Ascending aorta (tissue), 2 donors: ENCODE data around the gene UNC5C. TPM values are rescaled to one million over a fixed set of nuclear protein-coding genes. Genes with fewer than 3 reads are reported as not detected.

ENCODE experiments used
- DNase-seq, 2 donors: peaks; one replicate each; pipeline ENCODE4 v3.0.0-alpha.2; 2019; ENCODE audit warnings: low spot score in 2 of 2
- H3K27ac ChIP-seq, 2 donors: fragments of 200-600 bp; sonication (generic); one replicate each; pipeline ENCODE4 v1.5.1; 2016 to 2017; ENCODE audit warnings: mild to moderate bottlenecking in 1 of 2
- H3K27me3 ChIP-seq: fragments of 200-600 bp; sonication (generic); one replicate; pipeline ENCODE4 v1.5.1; 2017
- H3K36me3 ChIP-seq, 2 donors: fragments of 200-600 bp; sonication (generic); one replicate each; pipeline ENCODE4 v1.5.1; 2016
- H3K4me1 ChIP-seq, 2 donors: fragments of 200-600 bp; sonication (generic); one replicate each; pipeline ENCODE4 v1.5.1; 2016 to 2017; ENCODE audit warnings: mild to moderate bottlenecking in 1 of 2
- H3K4me3 ChIP-seq, 2 donors: fragments of 200-600 bp; sonication (generic); one replicate each; pipeline ENCODE4 v1.5.1; 2016 to 2017; ENCODE audit warnings: mild to moderate bottlenecking in 1 of 2
- H3K9me3 ChIP-seq, 2 donors: fragments of 200-600 bp; sonication (generic); one replicate each; pipeline ENCODE4 v1.5.1; 2016
- intact Hi-C: fragments of 100-400 bp; cut with DNase I; formaldehyde crosslinking; loops from one replicate; pipeline ENCODE4 v1.15.1; 2023
- total RNA-seq: library from RNA; depleted of rRNA; stranded (reverse); fragments of >200 nt; gene quantifications from one replicate; pipeline ENCODE4 v1.1.0, GENCODE V29; 2016
- TF ChIP-seq, protein P1 (sequence below), 3 experiments: fragments of 200-600 bp in 2 of 3; fragments of 450-650 bp in 1 of 3; sonication (generic) in 2 of 3; IDR thresholded peaks; one replicate each; pipeline ENCODE4 v1.5.1; 2016 to 2019; ENCODE audit warnings: antibody characterized with exemption in 3 of 3, mild to moderate bottlenecking in 1 of 3, moderate library complexity in 1 of 3

UNC5C gene
- total RNA-seq, 1 donor from 2014 or later: 13.3 TPM

DNA sequence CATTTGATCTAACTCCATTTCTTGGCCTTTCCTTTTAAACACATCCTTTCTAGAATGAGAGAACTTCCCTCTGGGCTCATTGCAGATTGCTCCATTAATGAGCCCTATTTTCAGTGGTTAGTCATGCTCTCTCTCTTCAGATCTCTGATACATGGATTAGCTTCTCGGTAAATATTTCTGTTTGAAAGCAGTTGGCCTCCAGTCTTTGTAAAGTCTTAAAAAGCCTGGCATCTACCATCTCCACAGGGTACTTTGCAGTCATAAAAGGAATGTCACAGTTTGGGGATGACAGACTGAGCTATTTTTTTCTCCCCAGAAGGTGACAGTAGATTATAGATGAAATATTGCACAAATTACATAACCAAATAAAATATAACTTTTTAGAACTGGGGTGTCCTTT is 72.7 kb downstream of the UNC5C start:
- DNase-seq: no peak
- Histone ChIP-seq H3K27me3 (no peaks in the 10 kb centered on the region), H3K4me1 (no peaks in the 10 kb centered on the region), H3K4me3 (no peak overlapping the region), H3K36me3 (no peaks in the 10 kb centered on the region), H3K27ac (no peak overlapping the region), H3K9me3 (no peaks in the 10 kb centered on the region)
- TF ChIP-seq, protein P1, sequence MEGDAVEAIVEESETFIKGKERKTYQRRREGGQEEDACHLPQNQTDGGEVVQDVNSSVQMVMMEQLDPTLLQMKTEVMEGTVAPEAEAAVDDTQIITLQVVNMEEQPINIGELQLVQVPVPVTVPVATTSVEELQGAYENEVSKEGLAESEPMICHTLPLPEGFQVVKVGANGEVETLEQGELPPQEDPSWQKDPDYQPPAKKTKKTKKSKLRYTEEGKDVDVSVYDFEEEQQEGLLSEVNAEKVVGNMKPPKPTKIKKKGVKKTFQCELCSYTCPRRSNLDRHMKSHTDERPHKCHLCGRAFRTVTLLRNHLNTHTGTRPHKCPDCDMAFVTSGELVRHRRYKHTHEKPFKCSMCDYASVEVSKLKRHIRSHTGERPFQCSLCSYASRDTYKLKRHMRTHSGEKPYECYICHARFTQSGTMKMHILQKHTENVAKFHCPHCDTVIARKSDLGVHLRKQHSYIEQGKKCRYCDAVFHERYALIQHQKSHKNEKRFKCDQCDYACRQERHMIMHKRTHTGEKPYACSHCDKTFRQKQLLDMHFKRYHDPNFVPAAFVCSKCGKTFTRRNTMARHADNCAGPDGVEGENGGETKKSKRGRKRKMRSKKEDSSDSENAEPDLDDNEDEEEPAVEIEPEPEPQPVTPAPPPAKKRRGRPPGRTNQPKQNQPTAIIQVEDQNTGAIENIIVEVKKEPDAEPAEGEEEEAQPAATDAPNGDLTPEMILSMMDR (IDR thresholded peaks at IDR 0.05): no peak
- intact Hi-C loops: no loop called here

DNA sequence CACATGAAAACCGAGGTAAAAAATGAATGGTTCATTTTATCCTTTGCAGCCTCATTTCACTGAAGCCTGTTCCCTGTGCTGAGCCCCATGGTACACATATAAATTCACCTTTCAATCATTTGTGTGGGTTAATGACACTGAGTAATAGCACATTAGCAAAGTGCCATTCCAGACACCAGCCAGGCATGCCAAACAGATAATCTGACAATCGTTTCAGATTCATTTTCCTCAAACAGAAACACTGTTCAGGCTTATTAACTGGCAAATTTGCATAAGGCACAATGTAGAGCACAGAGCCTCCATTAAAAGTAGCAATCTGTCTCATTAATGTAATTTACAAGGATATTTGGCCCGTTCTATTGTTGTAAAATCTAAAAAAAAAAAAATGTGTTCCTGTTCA is 76.2 kb downstream of the UNC5C start:
- Histone ChIP-seq H3K27ac (no peak overlapping the region), H3K4me3 (no peak overlapping the region), H3K36me3 (no peaks in the 10 kb centered on the region), H3K9me3 (no peaks in the 10 kb centered on the region), H3K27me3 (no peaks in the 10 kb centered on the region), H3K4me1 (no peaks in the 10 kb centered on the region)
- TF ChIP-seq, protein P1 (IDR thresholded peaks at IDR 0.05): no peak
- intact Hi-C loops: no loop called here
- no peak for DNase-seq

DNA sequence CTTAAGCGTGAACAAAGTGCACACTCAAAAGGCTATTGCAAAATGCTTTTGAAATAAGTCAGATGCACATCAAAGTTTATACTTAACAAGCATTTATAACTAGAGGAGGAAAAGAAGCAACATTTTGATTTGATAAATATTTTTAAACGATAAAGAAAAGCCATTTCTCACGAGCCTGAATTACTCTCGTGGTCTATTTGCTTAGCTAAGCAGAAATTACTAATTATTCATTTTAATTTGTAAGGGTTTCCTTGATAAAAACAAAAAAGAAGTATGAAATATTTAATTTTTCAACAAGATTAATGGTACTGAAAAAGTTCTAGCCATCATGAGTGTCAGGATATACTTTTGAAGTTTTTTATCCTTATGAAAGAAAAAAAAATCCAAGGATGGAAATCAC is 78.2 kb downstream of the UNC5C start:
- H3K9me3 ChIP-seq: no peaks in the 10 kb centered on the region
- TF ChIP-seq, protein P1 (IDR thresholded peaks at IDR 0.05): no peak
- no peaks in the 10 kb centered on the region for H3K36me3 ChIP-seq
- H3K4me1 ChIP-seq: no peaks in the 10 kb centered on the region
- H3K27ac ChIP-seq: no peak overlapping the region
- no peaks in the 10 kb centered on the region for H3K27me3 ChIP-seq
- no peak for DNase-seq
- no peak overlapping the region for H3K4me3 ChIP-seq
- intact Hi-C loops: no loop called here

DNA sequence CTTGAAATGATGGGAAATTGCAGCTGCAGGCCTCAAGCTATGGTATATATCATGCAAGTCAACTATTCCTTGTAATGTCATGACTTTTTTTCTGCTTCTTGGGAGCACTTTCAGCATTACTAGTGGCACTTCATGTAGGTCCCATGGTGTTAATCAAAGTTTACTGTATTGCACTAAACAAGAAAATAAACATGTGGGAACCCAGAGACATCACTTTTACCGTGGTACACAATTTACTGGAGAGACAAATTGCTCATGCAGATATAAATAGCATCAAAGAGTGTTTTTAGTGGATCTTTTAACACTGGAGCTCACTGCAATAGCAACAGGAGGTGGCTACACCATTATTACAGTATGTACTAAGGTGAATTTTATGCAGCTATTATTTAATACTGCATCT is 79.2 kb downstream of the UNC5C start:
- no peaks in the 10 kb centered on the region for H3K27me3 ChIP-seq
- TF ChIP-seq, protein P1 (IDR thresholded peaks at IDR 0.05): no peak

DNA sequence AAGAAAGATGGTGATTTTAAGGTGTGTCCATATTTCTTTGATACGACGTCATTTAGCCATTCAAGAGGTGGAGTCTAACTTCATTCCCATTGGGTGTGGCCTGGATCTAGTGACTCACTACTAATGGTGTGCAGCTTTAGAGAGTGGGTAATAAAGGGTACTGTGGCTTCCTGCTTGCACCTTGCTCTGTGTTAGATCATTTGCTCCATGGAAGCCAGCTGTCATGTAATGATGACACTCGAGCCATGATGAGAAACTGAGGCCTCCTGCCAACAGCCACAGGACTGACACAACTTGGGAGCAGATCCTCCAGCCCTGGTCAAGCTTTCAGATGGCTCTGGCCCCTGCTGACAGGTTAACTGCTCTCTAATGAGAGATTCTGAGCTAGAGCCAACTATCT is 82.0 kb downstream of the UNC5C start:
- DNase-seq: no peak
- TF ChIP-seq, protein P1 (IDR thresholded peaks at IDR 0.05): no peak
- H3K27ac ChIP-seq: no peak overlapping the region
- no peaks in the 10 kb centered on the region for H3K4me1 ChIP-seq
- no peaks in the 10 kb centered on the region for H3K27me3 ChIP-seq
- intact Hi-C loops: no loop called here
- H3K9me3 ChIP-seq: no peaks in the 10 kb centered on the region
- no peaks in the 10 kb centered on the region for H3K36me3 ChIP-seq
- no peak overlapping the region for H3K4me3 ChIP-seq

More for the DNA sequence above, 79.2 kb downstream of the UNC5C start:
- H3K4me3 ChIP-seq: no peak overlapping the region
- no peak overlapping the region for H3K27ac ChIP-seq
- H3K36me3 ChIP-seq: no peaks in the 10 kb centered on the region
- H3K9me3 ChIP-seq: no peaks in the 10 kb centered on the region
- DNase-seq: no peak
- intact Hi-C loops: no loop called here
- no peaks in the 10 kb centered on the region for H3K4me1 ChIP-seq

DNA sequence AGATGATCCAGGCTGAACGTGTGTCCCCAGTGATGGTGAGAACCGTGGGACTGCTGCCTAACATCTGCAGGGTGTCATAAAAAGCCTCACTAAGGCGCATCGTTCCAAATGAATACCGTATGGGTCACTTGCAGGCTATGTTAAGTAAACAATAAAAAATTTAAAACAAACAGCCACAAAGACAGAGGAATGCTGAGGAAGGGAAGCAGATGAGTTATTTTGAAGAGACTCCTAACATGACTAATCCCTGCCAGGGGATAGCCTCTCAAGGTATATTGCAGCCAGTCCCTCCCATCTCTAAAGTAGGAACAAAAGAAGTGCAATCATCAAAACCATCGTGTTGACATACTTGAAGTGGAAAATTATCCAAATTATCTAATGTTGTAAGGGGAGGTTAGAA is 83.8 kb downstream of the UNC5C start:
- TF ChIP-seq, protein P1 (IDR thresholded peaks at IDR 0.05): no peak

More for the DNA sequence above, 83.8 kb downstream of the UNC5C start:
- Histone ChIP-seq H3K9me3 (no peaks in the 10 kb centered on the region), H3K36me3 (no peaks in the 10 kb centered on the region), H3K27ac (no peak overlapping the region), H3K4me3 (no peak overlapping the region), H3K4me1 (no peaks in the 10 kb centered on the region), H3K27me3 (no peaks in the 10 kb centered on the region)
- no peak for DNase-seq
- intact Hi-C loops: no loop called here
